ENCODE data around the gene POLD3. TPM values are rescaled to one million over a fixed set of nuclear protein-coding genes. Genes with fewer than 3 reads are reported as not detected.

Gene POLD3
- total and polyA plus RNA-seq, 2 of the 8 experiments (the other 6 are each of a cell fraction or from before 2014, with no cell fraction given) = 18.1 to 29.3 TPM

- Histone ChIP-seq H2AK5ac (ENCODE audit: low read depth, low read length) (no peak overlapping the region), H3K4me3 (ENCODE audit: extremely low read depth in 1 of 4, insufficient read depth in 2 of 4, low read depth in 3 of 4, low read length in 4 of 4) (no peak overlapping the region), H4K91ac (replicated peaks; ENCODE audit: insufficient read length, low read length) (no peak overlapping the region), H2AFZ (ENCODE audit: low read length) (no peak overlapping the region), H3K27me3 (replicated peaks in 1 of 4; ENCODE audit: control insufficient read depth in 3 of 4, extremely low read depth in 1 of 4, insufficient read depth in 3 of 4, low read length in 3 of 4) (no peaks in the 10 kb centered on the region), H3K4ac (replicated peaks; ENCODE audit: insufficient read length, low read depth, low read length) (no peak overlapping the region), H3K9ac (replicated peaks in 1 of 4; ENCODE audit: extremely low read depth in 1 of 4, low read depth in 3 of 4, low read length in 3 of 4) (no peak overlapping the region), H3K4me2 (ENCODE audit: insufficient read depth in 1 of 2, low read depth in 2 of 2, low read length in 2 of 2) (no peak overlapping the region), H4K20me1 (replicated peaks in 1 of 2; ENCODE audit: control insufficient read depth in 1 of 2, insufficient read depth in 2 of 2, low read length in 2 of 2) (peaks cover 0 to 3% of the 10 kb centered on the region in 2 experiments), H3K23ac (ENCODE audit: insufficient read length) (no peak overlapping the region), H3K18ac (ENCODE audit: extremely low read depth, low read length) (no peak overlapping the region), H2BK120ac (replicated peaks; ENCODE audit: low read depth, low read length) (no peak overlapping the region), H3K23me2 (ENCODE audit: low read depth, low read length) (no peaks in the 10 kb centered on the region), H3K36me3 (ENCODE audit: control insufficient read depth in 2 of 4, insufficient read depth in 4 of 4, low read length in 3 of 4) (no peaks in the 10 kb centered on the region), H2BK5ac (ENCODE audit: low read depth, low read length) (no peak overlapping the region), H2BK20ac (ENCODE audit: low read length) (no peak overlapping the region), H3K56ac (replicated peaks; ENCODE audit: insufficient read length, low read depth, low read length) (no peak overlapping the region), H4K8ac (ENCODE audit: extremely low read depth, insufficient read depth, low read length) (no peak overlapping the region), H3K79me2 (ENCODE audit: control insufficient read depth in 1 of 2, insufficient read depth in 2 of 2, low read length in 2 of 2) (no peaks in the 10 kb centered on the region), H3K27ac (ENCODE audit: low read depth, low read length) (no peak overlapping the region), H2BK15ac (ENCODE audit: low read length) (no peak overlapping the region), H3K14ac (ENCODE audit: insufficient read length) (no peak overlapping the region), H3K79me1 (ENCODE audit: low read depth, low read length) (no peaks in the 10 kb centered on the region), H3K4me1 (replicated peaks in 1 of 4; ENCODE audit: control insufficient read depth in 3 of 4, insufficient read depth in 4 of 4, low read length in 3 of 4) (peaks cover 0 to 2% (median 0%) of the 10 kb centered on the region in 4 experiments; a peak in 2 of 7 replicates), H2BK12ac (ENCODE audit: low read depth, low read length) (no peak overlapping the region), H3K9me3 (ENCODE audit: insufficient read depth in 2 of 2, low read depth in 1 of 2, low read length in 1 of 2) (no peaks in the 10 kb centered on the region), H4K5ac (ENCODE audit: insufficient read length, low read depth, low read length) (no peak overlapping the region)
- ChIA-PET CTCF (ENCODE audit: partially characterized antibody) (interaction anchor here (1.1 to 1.5 kb wide), 5 partner anchors 19 to 109 kb away, joined by 3 to 16 read pairs (median 3); no protein-coding TSS in a partner anchor), POLR2A (ENCODE audit: partially characterized antibody) (interaction anchor here (1.3 kb wide), 1 partner anchor 85 kb away, joined by 3 read pairs; no protein-coding TSS in a partner anchor)
- no peak for DNase-seq (ENCODE audit: low read depth in 1 of 2, low spot score in 2 of 2)
- FAIRE-seq = no peak
- TF ChIP-seq CHD2 (IDR thresholded peaks at IDR 0.05; ENCODE audit: low read length) (no peak), PHF8 (conservative IDR thresholded peaks at IDR 0.05; ENCODE audit: low read depth, low read length) (no peak), TEAD4 (IDR thresholded peaks at IDR 0.05; ENCODE audit: low read depth, low read length) (no peak), SIX5 (IDR thresholded peaks at IDR 0.05; ENCODE audit: low read depth, low read length) (no peak), TAF7 (optimal IDR thresholded peaks at IDR 0.05; ENCODE audit: borderline replicate concordance, low read depth, low read length) (no peak), NRF1 (IDR thresholded peaks at IDR 0.05; ENCODE audit: low read depth, low read length) (no peak), KDM4A (IDR thresholded peaks at IDR 0.05; ENCODE audit: low read depth, low read length, severe bottlenecking) (no peak), SP1 (IDR thresholded peaks at IDR 0.05; ENCODE audit: low read depth, low read length) (no peak), SAP30 (IDR thresholded peaks at IDR 0.05; ENCODE audit: insufficient read depth, insufficient replicate concordance, low read length) (no peak), TCF12 (IDR thresholded peaks at IDR 0.05; ENCODE audit: low read depth, low read length) (no peak), YY1 (IDR thresholded peaks at IDR 0.05; ENCODE audit: low read depth, low read length) (no peak)
- TF ChIP-seq, protein P1, sequence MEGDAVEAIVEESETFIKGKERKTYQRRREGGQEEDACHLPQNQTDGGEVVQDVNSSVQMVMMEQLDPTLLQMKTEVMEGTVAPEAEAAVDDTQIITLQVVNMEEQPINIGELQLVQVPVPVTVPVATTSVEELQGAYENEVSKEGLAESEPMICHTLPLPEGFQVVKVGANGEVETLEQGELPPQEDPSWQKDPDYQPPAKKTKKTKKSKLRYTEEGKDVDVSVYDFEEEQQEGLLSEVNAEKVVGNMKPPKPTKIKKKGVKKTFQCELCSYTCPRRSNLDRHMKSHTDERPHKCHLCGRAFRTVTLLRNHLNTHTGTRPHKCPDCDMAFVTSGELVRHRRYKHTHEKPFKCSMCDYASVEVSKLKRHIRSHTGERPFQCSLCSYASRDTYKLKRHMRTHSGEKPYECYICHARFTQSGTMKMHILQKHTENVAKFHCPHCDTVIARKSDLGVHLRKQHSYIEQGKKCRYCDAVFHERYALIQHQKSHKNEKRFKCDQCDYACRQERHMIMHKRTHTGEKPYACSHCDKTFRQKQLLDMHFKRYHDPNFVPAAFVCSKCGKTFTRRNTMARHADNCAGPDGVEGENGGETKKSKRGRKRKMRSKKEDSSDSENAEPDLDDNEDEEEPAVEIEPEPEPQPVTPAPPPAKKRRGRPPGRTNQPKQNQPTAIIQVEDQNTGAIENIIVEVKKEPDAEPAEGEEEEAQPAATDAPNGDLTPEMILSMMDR (IDR thresholded peaks at IDR 0.05; ENCODE audit: control extremely low read depth in 1 of 3, insufficient read depth in 1 of 3, low read depth in 1 of 3, low read length in 3 of 3) = no peak
Measured at GRCh38 chr11:74551754-74552145, 40.6 kb upstream of the POLD3 start.
